HCT116 (cell line): ENCODE data around the gene CISH. TPM values are rescaled to one million over a fixed set of nuclear protein-coding genes. Genes with fewer than 3 reads are reported as not detected.

Experiments
- ATAC-seq: fragments of 200-7000 bp; cut with Tn5 transposase; 2 replicates; pipeline ENCODE4 v1.9.1; 2020; ENCODE audit warnings: mild to moderate bottlenecking, moderate library complexity
- BruUV-seq: library from RNA; stranded (reverse); fragments of 400-500 nt; replicated peaks from 2 replicates; lab custom pipeline; 2021; lab: Mats Ljungman, UMichigan
- CTCF ChIA-PET: fragments of 300-600 bp; sonication (Branson Sonifier 250); formaldehyde crosslinking; loops from one replicate; lab custom pipeline; 2021; ENCODE audit warnings: antibody characterized with exemption; lab: Charles Lee
- POLR2A ChIA-PET: fragments of 300-600, 350-600 bp; sonication (Branson Sonifier 250); formaldehyde crosslinking; loops from one replicate; lab custom pipeline; 2021; ENCODE audit warnings: antibody characterized with exemption; lab: Charles Lee
- RAD21 ChIA-PET, 2 experiments: fragments of 300-600 bp; sonication (Branson Sonifier 250); formaldehyde crosslinking; loops; one replicate each; lab custom pipeline; 2023; ENCODE audit warnings: low total read pairs in 2 of 2; ENCODE audit not compliant: uncharacterized antibody in 2 of 2, unreplicated experiment in 2 of 2, low non-redundant PET in 1 of 2; lab: Charles Lee
- DNase-seq: peaks from one replicate; pipeline ENCODE4 v3.0.0-alpha.2; 2010; ENCODE audit warnings: low read depth, low spot score
- H2AFZ ChIP-seq: fragments of 200-600 bp; shearing (Covaris generic), sonication (generic); 2 replicates; pipeline ENCODE4 v1.6.1; 2017; ENCODE audit warnings: low read depth, mixed run types, mixed read lengths, antibody characterized with exemption, low read length; ENCODE audit not compliant: poor library complexity, severe bottlenecking
- H3K27ac ChIP-seq: 2 replicates; pipeline ENCODE4 v1.5.1; 2012; ENCODE audit warnings: low read depth, low read length
- H3K27me3 ChIP-seq: fragments of 200-600 bp; sonication (generic); 2 replicates; pipeline ENCODE4 v1.6.1; 2016; ENCODE audit warnings: mixed run types, low read length, mixed read lengths; ENCODE audit not compliant: insufficient read depth
- H3K36me3 ChIP-seq, 2 experiments: fragments of 200-500 bp in 1 of 2; fragments of 200-600 bp in 1 of 2; sonication (Bioruptor generic) in 1 of 2; sonication (generic) in 1 of 2; 2 replicates each; pipeline versions ENCODE4 v1.5.1 to v1.6.1; 2014 to 2016; ENCODE audit warnings: low read length in 2 of 2, inconsistent platforms in 1 of 2, mixed read lengths in 1 of 2, mixed run types in 1 of 2; ENCODE audit not compliant: insufficient read depth in 2 of 2, control insufficient read depth in 1 of 2
- H3K4me1 ChIP-seq, 2 experiments: fragments of 200-600 bp in 1 of 2; sonication (generic) in 1 of 2; 2 replicates each; pipeline versions ENCODE4 v1.5.1 to v1.6.1; 2012 to 2017; ENCODE audit warnings: low read length in 2 of 2, inconsistent platforms in 1 of 2, mild to moderate bottlenecking in 1 of 2, mixed read lengths in 1 of 2, mixed run types in 1 of 2, moderate library complexity in 1 of 2; ENCODE audit not compliant: insufficient read depth in 2 of 2, control insufficient read depth in 1 of 2
- H3K4me2 ChIP-seq: fragments of 200-600 bp; sonication (generic); 2 replicates; pipeline ENCODE4 v1.6.1; 2017; ENCODE audit warnings: mixed run types, low read length, mixed read lengths
- H3K4me3 ChIP-seq, 2 experiments: fragments of 200-600 bp in 1 of 2; sonication (generic) in 1 of 2; replicated peaks in 1 of 2; 2 replicates each; pipeline ENCODE4 v1.5.1; 2011 to 2016; ENCODE audit warnings: low read length in 2 of 2, control low read depth in 1 of 2, low read depth in 1 of 2, mild to moderate bottlenecking in 1 of 2, mixed read lengths in 1 of 2, mixed run types in 1 of 2
- H3K79me2 ChIP-seq: fragments of 200-600 bp; sonication (generic); 2 replicates; pipeline ENCODE4 v1.6.1; 2017; ENCODE audit warnings: mild to moderate bottlenecking, mixed run types, low read length, moderate library complexity, mixed read lengths; ENCODE audit not compliant: insufficient read depth
- H3K9ac ChIP-seq: fragments of 200-600 bp; sonication (generic); 2 replicates; pipeline ENCODE4 v1.6.1; 2016; ENCODE audit warnings: low read length, mixed read lengths
- H3K9me2 ChIP-seq: fragments of 200-600 bp; sonication (generic), shearing (Covaris generic); 2 replicates; pipeline ENCODE4 v1.6.1; 2017; ENCODE audit warnings: mixed run types, mild to moderate bottlenecking, moderate library complexity; ENCODE audit not compliant: insufficient read depth
- H3K9me3 ChIP-seq, 2 experiments: fragments of 200-500 bp in 1 of 2; fragments of 200-600 bp in 1 of 2; sonication (Bioruptor generic) in 1 of 2; sonication (generic) in 1 of 2; 2 replicates each; pipeline ENCODE4 v1.6.1; 2014 to 2017; ENCODE audit warnings: low read length in 2 of 2, mixed read lengths in 2 of 2, inconsistent platforms in 1 of 2, low read depth in 1 of 2, mild to moderate bottlenecking in 1 of 2, mixed run types in 1 of 2, moderate library complexity in 1 of 2; ENCODE audit not compliant: control insufficient read depth in 1 of 2, insufficient read depth in 1 of 2
- H4K20me1 ChIP-seq: fragments of 200-600 bp; sonication (generic), shearing (Covaris generic); 2 replicates; pipeline ENCODE4 v1.6.1; 2017; ENCODE audit warnings: mixed run types, mild to moderate bottlenecking, moderate library complexity; ENCODE audit not compliant: insufficient read depth
- ATF3 ChIP-seq: IDR thresholded peaks from 2 replicates; pipeline ENCODE4 v1.6.1; 2012
- CBX3 ChIP-seq: IDR thresholded peaks from 2 replicates; pipeline ENCODE4 v1.6.1; 2012; ENCODE audit warnings: low read depth
- CEBPB ChIP-seq: IDR thresholded peaks from 2 replicates; pipeline ENCODE4 v1.6.1; 2012; ENCODE audit warnings: low read depth
- CTCF ChIP-seq, 3 experiments: fragments of 200-600 bp in 1 of 3; sonication (generic) in 1 of 3; IDR thresholded peaks in 2 of 3; conservative IDR thresholded peaks in 1 of 3; 2 replicates each; pipeline ENCODE4 v1.5.1; 2012 to 2017; ENCODE audit warnings: low read depth in 2 of 3, low read length in 2 of 3, antibody characterized with exemption in 1 of 3, borderline replicate concordance in 1 of 3, control low read depth in 1 of 3, mild to moderate bottlenecking in 1 of 3, mixed read lengths in 1 of 3, mixed run types in 1 of 3, moderate library complexity in 1 of 3; ENCODE audit not compliant: insufficient read depth in 1 of 3
- EGR1 ChIP-seq: IDR thresholded peaks from 2 replicates; pipeline ENCODE4 v1.6.1; 2012; ENCODE audit warnings: low read depth
- EZH2phosphoT487 ChIP-seq: fragments of 200-600 bp; IDR thresholded peaks from 2 replicates; pipeline ENCODE4 v1.6.1; 2018; ENCODE audit warnings: antibody characterized with exemption, borderline replicate concordance
- FOSL1 ChIP-seq: IDR thresholded peaks from 2 replicates; pipeline ENCODE4 v1.6.1; 2012; ENCODE audit warnings: low read depth
- JUND ChIP-seq: IDR thresholded peaks from 2 replicates; pipeline ENCODE4 v1.6.1; 2012
- MAX ChIP-seq: IDR thresholded peaks from 2 replicates; pipeline ENCODE4 v1.6.1; 2012
- RAD21 ChIP-seq: IDR thresholded peaks from 2 replicates; pipeline ENCODE4 v1.6.1; 2012; ENCODE audit warnings: low read depth, mild to moderate bottlenecking
- REST ChIP-seq: IDR thresholded peaks from 2 replicates; pipeline ENCODE4 v1.6.1; 2012; ENCODE audit warnings: low read depth
- SIN3A ChIP-seq: IDR thresholded peaks from 2 replicates; pipeline ENCODE4 v1.6.1; 2012; ENCODE audit warnings: low read depth
- SP1 ChIP-seq: IDR thresholded peaks from 2 replicates; pipeline ENCODE4 v1.6.1; 2012; ENCODE audit warnings: low read depth
- YY1 ChIP-seq: IDR thresholded peaks from 2 replicates; pipeline ENCODE4 v1.6.1; 2011; ENCODE audit warnings: low read length, low read depth, moderate library complexity, mild to moderate bottlenecking; ENCODE audit not compliant: insufficient replicate concordance; ENCODE audit errors: extremely low read depth
- ZBTB33 ChIP-seq: IDR thresholded peaks from 2 replicates; pipeline ENCODE4 v1.6.1; 2011; ENCODE audit warnings: mild to moderate bottlenecking, low read length, moderate library complexity; ENCODE audit not compliant: insufficient replicate concordance; ENCODE audit errors: extremely low read depth
- ZNF274 ChIP-seq: fragments of 200-500 bp; sonication (Bioruptor generic); IDR thresholded peaks from 2 replicates; pipeline ENCODE4 v1.6.1; 2014; ENCODE audit warnings: mild to moderate bottlenecking, low read depth, low read length, inconsistent platforms
- intact Hi-C: fragments of 100-400 bp; cut with micrococcal nuclease; formaldehyde crosslinking; loops from 2 replicates; pipeline ENCODE4 v1.10.0; 2022
- total RNA-seq: library from RNA; stranded (reverse); gene quantifications from one replicate; pipeline ENCODE4 v1.2.1, GENCODE V29; 2021; ENCODE audit not compliant: unreplicated experiment

Gene CISH
- total RNA-seq, 1 experiment from 2014 or later = 4.5 TPM

DNA sequence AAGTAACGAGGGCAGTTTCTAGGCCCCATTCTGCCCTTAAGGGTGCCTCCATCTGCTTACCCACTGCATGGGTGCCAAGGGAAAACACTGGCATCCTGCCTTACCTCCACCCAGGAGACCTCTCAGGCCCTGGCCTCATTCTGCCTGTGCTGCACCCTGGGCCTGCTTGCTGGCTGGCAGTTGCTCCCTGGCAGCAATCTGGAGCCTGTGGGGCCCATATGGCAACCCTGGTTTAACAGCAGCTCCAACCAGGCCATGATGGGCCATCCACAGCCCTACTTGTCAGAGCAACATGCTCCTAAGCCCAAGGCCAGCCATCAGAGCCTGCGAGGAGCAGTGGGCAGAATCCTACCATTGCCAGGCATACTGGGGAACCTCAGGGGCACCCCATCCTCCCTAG lies 47.7 kb downstream of the CISH start (continued):
- TF ChIP-seq FOSL1 = no peak
- no peak for TF ChIP-seq ZBTB33
- no peak for TF ChIP-seq SIN3A

DNA sequence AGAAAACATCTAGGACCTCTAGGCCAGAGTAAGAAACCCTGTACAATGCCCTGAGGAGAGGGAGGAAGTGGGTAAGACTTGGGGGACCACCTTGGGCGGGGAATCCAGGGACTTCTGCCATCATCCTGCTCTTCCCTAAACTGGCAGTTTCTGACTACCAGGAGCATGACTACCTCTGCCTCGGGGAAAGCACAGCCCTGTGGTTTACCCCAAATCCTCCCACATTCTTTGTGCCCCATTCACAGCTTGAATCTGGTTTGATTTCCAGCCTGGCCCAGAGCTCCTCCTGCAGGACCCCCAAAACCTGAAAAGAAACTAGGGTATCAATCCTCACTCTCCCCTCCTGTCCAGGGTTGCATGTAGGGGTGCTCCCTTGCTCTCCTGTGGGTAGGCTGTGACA lies 48.7 kb downstream of the CISH start:
- Histone ChIP-seq H3K4me3 (no peak overlapping the region), H3K9me3 (no peaks in the 10 kb centered on the region), H3K4me1 (peaks cover 7 to 14% of the 10 kb centered on the region in 2 experiments), H3K79me2 (no peaks in the 10 kb centered on the region), H3K27ac (no peak overlapping the region), H3K27me3 (no peaks in the 10 kb centered on the region), H3K4me2 (no peak overlapping the region), H3K9ac (no peak overlapping the region), H2AFZ (no peak overlapping the region), H3K9me2 (no peaks in the 10 kb centered on the region), H4K20me1 (no peaks in the 10 kb centered on the region), H3K36me3 (no peaks in the 10 kb centered on the region)
- intact Hi-C loops = no loop called here
- DNase-seq = no peak
- POLR2A ChIA-PET = interaction anchor here (0.9 kb wide), 1 partner anchor 39 kb away, joined by 3 read pairs; no protein-coding TSS in a partner anchor
- CTCF ChIA-PET = no interaction called here
- BruUV-seq = no TSS peak
- RAD21 ChIA-PET = no interaction called here
- ATAC-seq = no peak
- TF ChIP-seq CEBPB (no peak), SP1 (no peak), JUND (no peak), FOSL1 (no peak), MAX (no peak), CTCF (IDR thresholded peaks at IDR 0.05 in 2 of 3, conservative IDR thresholded peaks at IDR 0.05 in 1 of 3; ENCODE audit: borderline replicate concordance in 1 of 3, insufficient read depth in 1 of 3, low read depth in 2 of 3, low read length in 2 of 3) (no peak), YY1 (no peak), ATF3 (no peak), EZH2phosphoT487 (no peak), RAD21 (no peak), EGR1 (no peak), ZNF274 (no peak), SIN3A (no peak), REST (no peak), CBX3 (no peak)
